Suprapubic skin (tissue), 4 donors: ENCODE data around the gene LGALS14. TPM values are rescaled to one million over a fixed set of nuclear protein-coding genes. Genes with fewer than 3 reads are reported as not detected.

Experiments used
- DNase-seq, 2 donors: peaks; one replicate each; pipeline ENCODE4 v3.0.0-alpha.2; 2019; ENCODE audit warnings: low spot score in 2 of 2
- H3K27ac ChIP-seq: fragments of 200-600 bp; sonication (generic); one replicate; pipeline ENCODE4 v1.5.1; 2019
- H3K27me3 ChIP-seq: fragments of 200-600 bp; sonication (generic); one replicate; pipeline ENCODE4 v1.5.1; 2019
- H3K36me3 ChIP-seq: fragments of 200-600 bp; sonication (generic); one replicate; pipeline ENCODE4 v1.5.1; 2019
- H3K4me1 ChIP-seq: fragments of 200-600 bp; sonication (generic); one replicate; pipeline ENCODE4 v1.5.1; 2019
- H3K4me3 ChIP-seq: fragments of 200-600 bp; sonication (generic); one replicate; pipeline ENCODE4 v1.5.1; 2019; ENCODE audit warnings: mild to moderate bottlenecking
- H3K9me3 ChIP-seq: fragments of 200-600 bp; sonication (generic); one replicate; pipeline ENCODE4 v1.5.1; 2019
- CTCF ChIP-seq, 2 donors: fragments of 200-600 bp in 1 of 2; fragments of 450-650 bp in 1 of 2; sonication (generic) in 1 of 2; IDR thresholded peaks; one replicate each; pipeline ENCODE4 v1.5.1; 2016 to 2019; ENCODE audit warnings: antibody characterized with exemption in 2 of 2, mild to moderate bottlenecking in 1 of 2, moderate library complexity in 1 of 2
- EP300 ChIP-seq: sonication (generic); formaldehyde crosslinking; IDR thresholded peaks from one replicate; pipeline ENCODE4 v1.6.1; 2017; ENCODE audit warnings: antibody characterized with exemption
- POLR2A ChIP-seq, 2 donors: fragments of 450-650 bp; IDR thresholded peaks; one replicate each; pipeline ENCODE4 v1.6.1; 2017; ENCODE audit warnings: antibody characterized with exemption in 2 of 2, mild to moderate bottlenecking in 2 of 2, moderate library complexity in 2 of 2
- POLR2AphosphoS5 ChIP-seq, 3 donors: sonication (generic); formaldehyde crosslinking; IDR thresholded peaks; one replicate each; pipeline ENCODE4 v1.6.1; 2017; ENCODE audit warnings: antibody characterized with exemption in 3 of 3
- WGBS: methylation state at CpG from one replicate; pipeline ENCODE4 v1.1.5; 2018; 5-methylcytosine and 5-hydroxymethylcytosine counted together
- total RNA-seq, 4 donors: library from RNA; depleted of rRNA; stranded (reverse); fragments of >200 nt; gene quantifications; one replicate each; pipeline ENCODE4 v1.1.0, GENCODE V29; 2016

The LGALS14 gene
- total RNA-seq, 4 donors from 2014 or later, result not detected

GRCh38 chr19:39746836-39747529, 42.7 kb downstream of the LGALS14 start:
- WGBS, result 68% methylated on average over 4 of the region's 4 CpGs
- H3K27ac ChIP-seq, result no peak overlapping the region
- H3K36me3 ChIP-seq, result no peaks in the 10 kb centered on the region
- no peaks in the 10 kb centered on the region for H3K4me1 ChIP-seq
- H3K9me3 ChIP-seq, result no peaks in the 10 kb centered on the region
- H3K4me3 ChIP-seq, result no peak overlapping the region
- no peak for DNase-seq
- H3K27me3 ChIP-seq, result peaks cover 7% of the 10 kb centered on the region
- no peak for TF ChIP-seq CTCF (IDR thresholded peaks at IDR 0.05)
- no peak for TF ChIP-seq EP300
- no peak for TF ChIP-seq POLR2A (IDR thresholded peaks at IDR 0.05)
- TF ChIP-seq POLR2AphosphoS5 (IDR thresholded peaks at IDR 0.05), result no peak

- no peaks in the 10 kb centered on the region for H3K36me3 ChIP-seq
- no peaks in the 10 kb centered on the region for H3K9me3 ChIP-seq
- no peak for DNase-seq
- no peaks in the 10 kb centered on the region for H3K4me1 ChIP-seq
- H3K4me3 ChIP-seq, result no peak overlapping the region
- H3K27ac ChIP-seq, result no peak overlapping the region
- TF ChIP-seq POLR2A (IDR thresholded peaks at IDR 0.05) (no peak), POLR2AphosphoS5 (IDR thresholded peaks at IDR 0.05) (no peak), CTCF (IDR thresholded peaks at IDR 0.05) (no peak), EP300 (no peak)
- H3K27me3 ChIP-seq, result peaks cover 15% of the 10 kb centered on the region
- WGBS, result 83% methylated on average over 5 of the region's 5 CpGs
Observed at GRCh38 chr19:39749981-39750380, 45.7 kb downstream of the LGALS14 start.

- H3K36me3 ChIP-seq, result no peaks in the 10 kb centered on the region
- TF ChIP-seq CTCF (IDR thresholded peaks at IDR 0.05), result no peak
- no peak for TF ChIP-seq POLR2A (IDR thresholded peaks at IDR 0.05)
- TF ChIP-seq POLR2AphosphoS5 (IDR thresholded peaks at IDR 0.05), result no peak
- TF ChIP-seq EP300, result no peak
- no peaks in the 10 kb centered on the region for H3K4me1 ChIP-seq
- no peaks in the 10 kb centered on the region for H3K9me3 ChIP-seq
- H3K4me3 ChIP-seq, result no peak overlapping the region
- no peak overlapping the region for H3K27ac ChIP-seq
- H3K27me3 ChIP-seq, result peaks cover 25% of the 10 kb centered on the region
- DNase-seq, result no peak
Observed at GRCh38 chr19:39752390-39752789, 48.1 kb downstream of the LGALS14 start.

GRCh38 chr19:39752795-39753194, 48.5 kb downstream of the LGALS14 start:
- H3K36me3 ChIP-seq, result no peaks in the 10 kb centered on the region
- TF ChIP-seq CTCF (IDR thresholded peaks at IDR 0.05) (no peak), POLR2A (IDR thresholded peaks at IDR 0.05) (no peak), EP300 (no peak), POLR2AphosphoS5 (IDR thresholded peaks at IDR 0.05) (no peak)
- DNase-seq, result no peak
- no peak overlapping the region for H3K4me3 ChIP-seq
- no peaks in the 10 kb centered on the region for H3K9me3 ChIP-seq
- peaks cover 29% of the 10 kb centered on the region for H3K27me3 ChIP-seq
- H3K4me1 ChIP-seq, result no peaks in the 10 kb centered on the region
- H3K27ac ChIP-seq, result no peak overlapping the region

GRCh38 chr19:39754544-39754943, 50.3 kb downstream of the LGALS14 start:
- WGBS, result 79% methylated on average over 2 of the region's 2 CpGs
- Histone ChIP-seq H3K27ac (no peak overlapping the region), H3K4me1 (no peaks in the 10 kb centered on the region), H3K27me3 (peaks cover 37% of the 10 kb centered on the region), H3K4me3 (no peak overlapping the region), H3K9me3 (no peaks in the 10 kb centered on the region), H3K36me3 (no peaks in the 10 kb centered on the region)
- TF ChIP-seq EP300 (no peak), CTCF (IDR thresholded peaks at IDR 0.05) (no peak), POLR2AphosphoS5 (IDR thresholded peaks at IDR 0.05) (no peak), POLR2A (IDR thresholded peaks at IDR 0.05) (no peak)
- DNase-seq, result no peak
